Measurements from ENCODE around the gene SPPL3.

DNA sequence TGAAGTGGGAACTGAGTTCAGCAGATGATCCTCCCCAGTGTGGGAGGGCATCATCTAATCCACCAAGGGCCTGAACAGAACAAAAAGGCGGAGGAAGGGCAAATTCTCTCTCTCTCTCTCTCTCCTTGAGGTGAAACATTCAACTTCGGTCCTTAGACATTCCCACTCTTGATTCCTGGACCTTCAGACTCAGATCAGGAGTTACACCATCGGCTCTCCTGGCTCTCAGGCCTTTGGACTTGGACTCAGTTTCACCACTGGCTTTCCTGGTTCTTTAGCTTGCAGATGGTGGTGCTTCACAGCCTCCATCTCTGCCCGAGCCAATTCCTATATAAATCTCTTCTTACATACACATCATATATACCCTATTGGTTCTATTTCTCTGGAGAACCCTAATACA is 73.2 kb downstream of the SPPL3 start:
- TF ChIP-seq, protein P1, sequence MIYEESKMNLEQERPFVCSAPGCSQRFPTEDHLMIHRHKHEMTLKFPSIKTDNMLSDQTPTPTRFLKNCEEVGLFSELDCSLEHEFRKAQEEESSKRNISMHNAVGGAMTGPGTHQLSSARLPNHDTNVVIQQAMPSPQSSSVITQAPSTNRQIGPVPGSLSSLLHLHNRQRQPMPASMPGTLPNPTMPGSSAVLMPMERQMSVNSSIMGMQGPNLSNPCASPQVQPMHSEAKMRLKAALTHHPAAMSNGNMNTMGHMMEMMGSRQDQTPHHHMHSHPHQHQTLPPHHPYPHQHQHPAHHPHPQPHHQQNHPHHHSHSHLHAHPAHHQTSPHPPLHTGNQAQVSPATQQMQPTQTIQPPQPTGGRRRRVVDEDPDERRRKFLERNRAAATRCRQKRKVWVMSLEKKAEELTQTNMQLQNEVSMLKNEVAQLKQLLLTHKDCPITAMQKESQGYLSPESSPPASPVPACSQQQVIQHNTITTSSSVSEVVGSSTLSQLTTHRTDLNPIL (CRISPR knock-in tag; IDR thresholded peaks at IDR 0.05; ENCODE audit: low read depth): no peak
- TF ChIP-seq SNAI2 (CRISPR knock-in tag; IDR thresholded peaks at IDR 0.05): no peak
- no peak for TF ChIP-seq TOX (CRISPR knock-in tag; IDR thresholded peaks at IDR 0.05; ENCODE audit: borderline replicate concordance)

Data from SK-N-SH treated with all-trans-retinoic acid at 6 μM for 48 hours (cell line).